Hindlimb muscle (tissue), 1 donor: ENCODE data around the gene TFAP2A. TPM values are rescaled to one million over a fixed set of nuclear protein-coding genes. Genes with fewer than 3 reads are reported as not detected.

Experiments used
- DNase-seq: peaks from one replicate; pipeline ENCODE4 v3.0.0-alpha.2; 2013
- polyA plus RNA-seq: library from polyadenylated mRNA; unstranded; fragments of 120-200 nt; gene quantifications from one replicate; pipeline ENCODE4 v1.2.1, GENCODE V29; 2013; ENCODE audit not compliant: insufficient read length

The TFAP2A gene
- polyA plus RNA-seq, 1 donor: 0.84 TPM

- no peak for DNase-seq
These were observed 2.2 kb downstream of the TFAP2A start for GRCh38 chr6:10412461-10413261.

DNA sequence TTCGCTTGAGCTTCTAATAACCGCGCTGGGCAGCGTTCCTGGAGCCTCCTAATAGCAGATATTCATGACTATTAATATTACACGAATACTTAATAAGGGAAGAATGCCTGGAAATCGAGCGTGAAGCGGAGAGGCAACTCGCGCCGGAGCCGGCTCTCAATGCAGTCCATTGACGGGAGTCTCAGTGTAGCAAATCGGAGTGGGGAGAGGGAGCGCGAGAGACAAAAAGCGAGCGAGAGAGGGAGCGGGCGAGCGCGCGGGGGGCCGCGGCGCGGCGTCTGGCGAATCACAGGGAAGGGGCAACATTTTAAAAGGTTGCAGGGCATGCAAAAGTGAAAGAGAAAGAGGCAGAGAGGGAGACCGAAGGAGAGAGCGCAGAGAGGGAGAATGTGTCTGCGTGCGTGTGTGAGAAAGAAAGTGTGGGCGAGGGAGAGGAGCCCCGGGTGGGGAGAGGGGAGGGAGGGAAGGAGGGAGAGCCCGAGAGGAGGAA, 2.9 kb downstream of the TFAP2A start:
- no peak for DNase-seq

GRCh38 chr6:10411131-10411970, 3.5 kb downstream of the TFAP2A start:
- DNase-seq: no peak

DNA sequence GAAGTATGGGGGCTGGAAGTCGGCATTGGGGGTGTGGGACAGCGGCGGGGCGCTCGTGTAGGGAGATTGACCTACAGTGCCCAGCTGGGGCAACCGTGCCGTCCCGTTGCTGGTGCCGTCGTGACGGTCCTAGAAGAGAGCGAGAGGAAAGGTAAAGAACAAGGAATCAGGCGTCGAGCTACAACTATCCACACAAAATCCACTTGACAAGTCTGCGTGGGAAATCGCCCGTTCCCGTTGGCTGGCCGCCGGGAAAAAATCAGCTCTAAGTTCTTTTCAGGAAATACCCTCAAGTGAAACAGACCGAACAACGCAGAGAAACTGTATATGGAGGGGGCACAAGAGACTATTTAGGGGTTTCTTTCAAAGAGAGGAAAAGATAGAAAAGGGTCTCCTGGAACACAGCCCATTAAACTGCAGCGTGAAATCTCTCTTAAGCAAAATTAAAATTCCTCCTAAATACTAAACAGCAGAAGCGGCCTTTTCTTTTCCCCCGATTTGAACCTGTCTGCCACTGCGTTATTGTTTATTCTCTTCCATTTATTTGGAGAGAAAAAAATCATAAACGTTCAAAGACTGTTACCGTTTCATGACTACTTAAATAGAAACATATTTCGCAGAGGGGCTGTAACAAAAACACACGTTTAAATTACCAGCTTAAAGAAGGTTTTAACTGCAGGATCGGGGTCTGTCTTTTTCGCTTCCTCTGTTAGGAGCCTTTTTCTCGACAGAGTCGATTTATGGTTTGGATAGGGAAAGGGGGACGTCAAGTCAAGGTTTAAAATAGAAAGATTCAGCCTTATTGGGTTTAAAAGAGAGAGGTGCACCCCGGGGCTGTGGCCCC, 4.4 kb downstream of the TFAP2A start:
- no peak for DNase-seq

DNA sequence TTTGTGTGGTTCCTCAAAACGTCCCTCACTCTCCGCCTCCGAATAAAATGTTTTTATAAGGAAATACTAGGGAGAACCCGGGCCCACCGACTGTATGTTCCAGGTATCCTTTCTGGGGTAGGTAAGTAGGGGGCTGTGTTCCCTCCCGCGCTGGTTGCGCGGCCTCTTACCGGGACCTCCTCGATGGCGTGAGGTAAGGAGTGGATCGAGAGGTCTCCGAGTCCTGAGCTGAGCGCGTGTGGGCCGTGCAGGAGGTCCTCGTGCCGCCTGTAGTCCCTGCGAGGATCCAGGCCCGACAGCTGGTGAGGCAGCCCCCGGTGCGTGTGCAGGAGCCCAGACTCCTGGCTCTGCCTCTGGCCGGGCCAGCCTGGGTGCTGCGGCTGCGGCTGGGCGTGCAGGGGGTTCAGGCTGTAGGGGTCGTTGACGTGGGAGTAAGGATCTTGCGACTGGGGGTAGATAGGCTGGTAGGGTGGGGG, 5.1 kb downstream of the TFAP2A start:
- DNase-seq: no peak

DNA sequence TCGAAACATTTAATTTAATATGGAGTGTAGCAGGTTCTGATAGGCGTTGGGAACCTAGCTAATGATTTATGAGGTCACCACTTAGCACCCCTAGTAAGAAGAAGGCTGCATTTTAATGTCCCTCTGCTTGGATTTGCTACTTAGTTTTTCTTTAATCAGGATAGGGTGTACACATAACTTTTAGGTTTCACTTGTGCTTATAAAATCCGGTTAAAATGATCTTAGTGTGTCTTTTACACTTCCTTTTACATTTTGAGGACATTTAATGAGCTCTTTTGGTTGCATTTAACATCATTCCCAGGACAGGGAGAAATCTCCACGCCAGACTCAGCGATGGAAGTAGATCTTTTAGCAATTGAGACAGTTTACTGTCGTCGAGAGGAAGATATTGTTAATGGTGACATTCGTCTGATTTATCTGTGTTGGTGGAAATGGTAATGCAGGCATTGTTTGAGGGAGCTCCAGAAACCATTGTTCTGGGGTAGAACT, 5.6 kb downstream of the TFAP2A start:
- no peak for DNase-seq

- DNase-seq: no peak
These were observed 6.4 kb downstream of the TFAP2A start for GRCh38 chr6:10408457-10408856.

GRCh38 chr6:10407674-10408054, 7.2 kb downstream of the TFAP2A start:
- DNase-seq: no peak

GRCh38 chr6:10407018-10407673, 7.7 kb downstream of the TFAP2A start:
- DNase-seq: no peak

GRCh38 chr6:10406556-10406955, 8.3 kb downstream of the TFAP2A start:
- no peak for DNase-seq

DNA sequence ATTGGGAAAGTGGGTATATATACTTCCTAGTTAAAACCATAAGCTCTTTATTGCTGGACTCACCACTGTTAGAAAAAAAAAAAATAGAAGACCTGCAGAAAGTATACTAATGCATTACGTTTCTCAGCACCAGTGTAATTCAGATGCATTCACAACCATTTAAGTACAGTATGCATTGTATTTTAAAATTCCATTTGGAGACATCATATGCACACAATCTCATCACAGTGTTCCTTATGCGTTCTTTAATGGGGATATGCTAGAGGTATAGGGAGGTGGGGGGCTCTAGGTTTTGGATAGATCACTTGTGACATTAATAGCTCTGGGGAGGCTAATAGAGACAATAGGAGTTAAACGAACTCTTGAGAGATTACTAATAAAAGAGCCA, 9.4 kb downstream of the TFAP2A start:
- no peak for DNase-seq

GRCh38 chr6:10404799-10405512, 9.9 kb downstream of the TFAP2A start:
- DNase-seq: no peak

GRCh38 chr6:10404107-10404798, 10.6 kb downstream of the TFAP2A start:
- DNase-seq: peak; percentile 95

DNA sequence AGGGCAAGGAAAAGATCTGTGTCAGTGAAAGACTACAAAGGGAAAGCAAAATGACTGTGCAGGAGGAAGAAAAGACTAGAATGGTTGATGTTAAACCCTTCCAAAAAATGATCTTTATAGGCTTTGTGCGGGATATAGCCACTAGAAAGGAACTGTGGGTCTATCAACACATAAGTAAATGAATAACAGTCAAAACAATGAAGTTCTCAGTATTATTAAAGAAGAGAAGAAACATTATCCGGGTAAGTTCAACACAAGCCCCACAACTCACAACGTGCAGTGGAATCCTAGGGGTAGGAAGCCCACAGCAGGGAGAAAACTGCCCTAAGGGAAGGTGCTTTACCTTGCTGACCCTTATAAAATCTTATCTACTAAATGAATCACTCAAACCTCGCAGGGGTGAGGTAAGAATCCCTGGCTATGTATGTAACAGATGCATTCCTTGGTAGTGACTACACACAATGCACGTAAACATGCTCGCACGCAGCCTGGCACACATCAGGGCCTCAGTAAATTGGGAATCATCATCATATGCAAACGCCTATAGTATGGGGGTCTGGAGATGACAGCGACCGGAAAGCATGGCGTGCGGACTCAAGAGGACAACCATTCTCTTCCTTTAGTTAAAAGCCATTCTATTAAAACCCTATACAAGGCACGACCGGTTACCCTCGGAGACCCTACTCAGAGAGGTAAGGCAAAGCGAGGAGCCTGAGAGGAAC, 11.3 kb downstream of the TFAP2A start:
- no peak for DNase-seq

GRCh38 chr6:10402648-10403311, 12.1 kb downstream of the TFAP2A start:
- DNase-seq: no peak

DNA sequence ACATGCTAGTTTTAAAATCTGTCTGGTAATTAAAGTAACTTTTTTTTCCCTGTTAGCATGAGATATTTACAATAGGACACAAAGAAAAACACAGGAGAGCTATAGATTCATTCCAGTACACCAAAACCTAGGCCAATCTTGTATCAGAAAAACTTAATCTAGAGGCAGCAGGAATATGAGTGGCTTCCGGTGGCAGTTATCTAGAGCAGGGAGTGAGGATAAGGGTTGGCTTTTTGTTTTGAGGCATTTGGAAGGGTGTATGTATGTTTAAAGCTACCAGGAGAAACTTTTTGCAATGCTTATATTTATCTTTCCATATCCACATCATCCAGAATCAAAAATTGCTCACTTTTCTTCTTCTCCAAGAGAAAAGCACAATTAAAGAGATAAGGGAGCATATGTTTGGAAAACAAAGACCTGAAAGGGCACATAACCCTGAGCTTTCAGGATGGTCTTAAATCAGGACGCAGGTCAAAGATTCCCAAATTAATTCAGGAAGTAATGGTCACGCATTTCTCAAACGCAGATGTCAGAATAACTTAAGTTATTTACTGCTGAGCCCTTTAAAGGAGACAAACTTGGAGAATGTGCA, 13.1 kb downstream of the TFAP2A start:
- no peak for DNase-seq

DNA sequence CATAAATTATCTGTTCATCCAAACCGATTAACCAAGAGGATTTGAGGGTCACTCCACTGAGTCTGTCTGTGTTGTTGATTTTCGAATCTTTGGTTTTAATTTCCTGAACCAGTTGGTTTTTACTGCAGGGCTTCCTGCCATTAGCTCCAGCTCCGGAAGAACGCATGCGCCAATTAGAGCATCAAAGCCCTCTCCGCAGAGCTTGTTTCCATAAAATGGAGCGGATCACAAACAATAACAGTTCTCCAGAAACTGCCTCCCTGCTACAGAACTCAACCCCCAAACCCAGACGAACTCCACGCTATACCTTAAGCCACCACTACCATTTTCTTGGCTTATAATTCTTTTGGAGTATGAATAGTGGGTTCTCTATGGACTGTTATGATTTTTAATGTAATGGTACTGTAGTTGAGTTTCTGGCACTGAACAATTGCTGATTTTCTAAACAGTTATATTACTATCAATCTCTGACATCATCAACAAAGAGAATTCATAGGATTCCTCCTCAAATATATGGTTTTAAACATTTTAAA, 13.8 kb downstream of the TFAP2A start:
- no peak for DNase-seq

GRCh38 chr6:10400330-10400729, 14.5 kb downstream of the TFAP2A start:
- no peak for DNase-seq

- no peak for DNase-seq
These were observed 15.4 kb downstream of the TFAP2A start for GRCh38 chr6:10399451-10399850.
